Right lobe of liver (tissue), 6 donors: Measurements from ENCODE around the gene ANP32B. TPM values are rescaled to one million over a fixed set of nuclear protein-coding genes. Genes with fewer than 3 reads are reported as not detected.

Source experiments
- ATAC-seq, 4 donors: fragments of 200-7000 bp; cut with Tn5 transposase; one replicate each; pipeline ENCODE4 v1.9.1; 2020; ENCODE audit warnings: mild to moderate bottlenecking in 4 of 4, moderate library complexity in 4 of 4
- DNase-seq, 3 donors: peaks; one replicate each; pipeline ENCODE4 v3.0.0-alpha.2; 2020
- H3K27ac ChIP-seq, 3 donors: fragments of 200-600 bp; one replicate each; pipeline ENCODE4 v1.8.0; 2022
- H3K27me3 ChIP-seq, 2 donors: fragments of 200-600 bp; one replicate each; pipeline ENCODE4 v1.8.0; 2022
- H3K36me3 ChIP-seq, 4 donors: fragments of 200-600 bp; sonication (generic) in 1 of 4; one replicate each; pipeline versions ENCODE4 v1.5.1 to v1.8.0; 2017 to 2022; ENCODE audit warnings: control low read depth in 1 of 4
- H3K4me1 ChIP-seq, 4 donors: fragments of 200-600 bp; sonication (generic) in 1 of 4; one replicate each; pipeline versions ENCODE4 v1.5.1 to v1.8.0; 2017 to 2022; ENCODE audit warnings: control low read depth in 1 of 4
- H3K4me3 ChIP-seq, 3 donors: fragments of 200-600 bp; one replicate each; pipeline ENCODE4 v1.8.0; 2022
- H3K9me3 ChIP-seq, 4 donors: fragments of 200-600 bp; sonication (generic) in 1 of 4; one replicate each; pipeline versions ENCODE4 v1.5.1 to v1.8.0; 2017 to 2022; ENCODE audit warnings: control low read depth in 1 of 4
- POLR2A ChIP-seq: fragments of 450-650 bp; IDR thresholded peaks from one replicate; pipeline ENCODE4 v1.6.1; 2017; ENCODE audit warnings: antibody characterized with exemption, mild to moderate bottlenecking
- WGBS: methylation state at CpG from one replicate; pipeline ENCODE4 v1.1.6; 2018; ENCODE audit warnings: low coverage, low lambda C conversion rate; ENCODE audit not compliant: insufficient coverage; ENCODE audit errors: missing lambda C conversion rate; 5-methylcytosine and 5-hydroxymethylcytosine counted together
- intact Hi-C, 2 donors: fragments of 100-400 bp; cut with DNase I; formaldehyde crosslinking; loops; one replicate each; pipeline versions ENCODE4 v1.11.2 to v1.14.1; 2022
- total RNA-seq, 6 experiments: library from RNA; depleted of rRNA in 2 of 6; stranded (reverse); fragments of >200 nt in 2 of 6; fragmentation: NEBNext Ultra II Directional in 3 of 6; extraction: Animal tissue kit (Norgen Biotek cat#: 25700) in 3 of 6; gene quantifications; one replicate each; pipeline versions ENCODE4 v1.1.0 to v1.2.4, GENCODE V29; 2016 to 2023
- TF ChIP-seq, protein P1 (sequence below), 4 donors: fragments of 200-600 bp in 3 of 4; fragments of 450-650 bp in 1 of 4; IDR thresholded peaks; one replicate each; pipeline versions ENCODE4 v1.5.1 to v1.8.0; 2016 to 2022; ENCODE audit warnings: antibody characterized with exemption in 4 of 4, mild to moderate bottlenecking in 2 of 4
- donor health status: DM: no; HTN: yes; CAD: no.
- donor health status: DM: no; HTN: no; CAD: no.
- donor health status: DM: no; HTN: no; CAD: no.
- donor health status: DM: no; HTN: yes; CAD: no.
- donor health status: DM: no; HTN: yes; CAD: no.

ANP32B gene
- total RNA-seq, 6 experiments from 2014 or later: 8.2 to 38.0 (median 30.6) TPM

- Histone ChIP-seq H3K27me3 (no peaks in the 10 kb centered on the region), H3K36me3 (no peaks in the 10 kb centered on the region), H3K4me3 (no peak overlapping the region), H3K27ac (no peak overlapping the region), H3K9me3 (no peaks in the 10 kb centered on the region), H3K4me1 (no peaks in the 10 kb centered on the region)
- intact Hi-C loops: loop anchor here in 1 of 2 donors (10.0 kb wide), 1 partner anchor 107 kb away; the partner anchor contains the start of gene TRMO
- no peak for ATAC-seq
- no peak for TF ChIP-seq POLR2A
- TF ChIP-seq, protein P1, sequence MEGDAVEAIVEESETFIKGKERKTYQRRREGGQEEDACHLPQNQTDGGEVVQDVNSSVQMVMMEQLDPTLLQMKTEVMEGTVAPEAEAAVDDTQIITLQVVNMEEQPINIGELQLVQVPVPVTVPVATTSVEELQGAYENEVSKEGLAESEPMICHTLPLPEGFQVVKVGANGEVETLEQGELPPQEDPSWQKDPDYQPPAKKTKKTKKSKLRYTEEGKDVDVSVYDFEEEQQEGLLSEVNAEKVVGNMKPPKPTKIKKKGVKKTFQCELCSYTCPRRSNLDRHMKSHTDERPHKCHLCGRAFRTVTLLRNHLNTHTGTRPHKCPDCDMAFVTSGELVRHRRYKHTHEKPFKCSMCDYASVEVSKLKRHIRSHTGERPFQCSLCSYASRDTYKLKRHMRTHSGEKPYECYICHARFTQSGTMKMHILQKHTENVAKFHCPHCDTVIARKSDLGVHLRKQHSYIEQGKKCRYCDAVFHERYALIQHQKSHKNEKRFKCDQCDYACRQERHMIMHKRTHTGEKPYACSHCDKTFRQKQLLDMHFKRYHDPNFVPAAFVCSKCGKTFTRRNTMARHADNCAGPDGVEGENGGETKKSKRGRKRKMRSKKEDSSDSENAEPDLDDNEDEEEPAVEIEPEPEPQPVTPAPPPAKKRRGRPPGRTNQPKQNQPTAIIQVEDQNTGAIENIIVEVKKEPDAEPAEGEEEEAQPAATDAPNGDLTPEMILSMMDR (IDR thresholded peaks at IDR 0.05): no peak
- no peak for DNase-seq
- WGBS: no CpG with 5 or more reads among the region's 1 CpG
Measured at GRCh38 chr9:98031935-98032334, 48.8 kb downstream of the ANP32B start.

GRCh38 chr9:98034593-98035546 lies 51.7 kb downstream of the ANP32B start:
- Histone ChIP-seq H3K4me1 (no peaks in the 10 kb centered on the region), H3K4me3 (no peak overlapping the region), H3K27ac (no peak overlapping the region), H3K27me3 (no peaks in the 10 kb centered on the region), H3K36me3 (no peaks in the 10 kb centered on the region), H3K9me3 (no peaks in the 10 kb centered on the region)
- ATAC-seq (peak; percentile 90 to 95 (median 94)), DNase-seq (peak; percentile 82 to 83 (median 83))
- 38% methylated on average over 15 of the region's 20 CpGs for WGBS
- TF ChIP-seq, protein P1 (IDR thresholded peaks at IDR 0.05): peak; percentile 66 to 87 (median 83)
- TF ChIP-seq POLR2A: no peak
- intact Hi-C loops: loop anchor here in 1 of 2 donors (10.0 kb wide), 1 partner anchor 110 kb away; the partner anchor contains the start of gene TRMO

GRCh38 chr9:98037357-98037756 lies 54.2 kb downstream of the ANP32B start:
- Histone ChIP-seq H3K27ac (no peak overlapping the region), H3K27me3 (no peaks in the 10 kb centered on the region), H3K4me3 (no peak overlapping the region), H3K9me3 (no peaks in the 10 kb centered on the region), H3K36me3 (no peaks in the 10 kb centered on the region), H3K4me1 (no peaks in the 10 kb centered on the region)
- intact Hi-C loops: loop anchor here in 1 of 2 donors (10.0 kb wide), 1 partner anchor 113 kb away; the partner anchor contains the start of gene TRMO
- no peak for TF ChIP-seq POLR2A
- TF ChIP-seq, protein P1 (IDR thresholded peaks at IDR 0.05): no peak
- ATAC-seq: peak; percentile 56 to 85 (median 72)
- no peak for DNase-seq

DNA sequence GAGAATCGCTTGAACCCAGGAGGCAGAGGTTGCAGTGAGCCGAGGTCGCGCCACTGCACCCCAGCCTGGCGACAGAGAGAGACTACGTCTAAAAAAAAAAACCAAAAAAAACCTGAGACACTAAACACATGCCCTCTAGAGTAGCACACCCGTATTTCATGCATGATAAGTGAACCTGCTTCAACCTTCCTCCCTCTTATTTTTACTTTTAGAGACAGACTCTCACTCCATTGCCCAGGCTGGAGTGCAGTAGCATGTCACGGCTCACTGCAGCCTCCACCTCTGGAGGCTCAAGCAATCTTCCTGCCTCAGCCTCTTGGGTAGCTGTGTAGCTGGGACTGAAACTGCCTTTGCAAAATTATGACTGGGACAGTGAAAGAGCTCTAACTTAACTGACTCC lies 55.8 kb downstream of the ANP32B start:
- Histone ChIP-seq H3K4me1 (no peaks in the 10 kb centered on the region), H3K4me3 (no peak overlapping the region), H3K36me3 (no peaks in the 10 kb centered on the region), H3K27me3 (no peaks in the 10 kb centered on the region), H3K27ac (no peak overlapping the region), H3K9me3 (no peaks in the 10 kb centered on the region)
- ATAC-seq (no peak), DNase-seq (no peak)
- intact Hi-C loops: loop anchor here in 1 of 2 donors (10.0 kb wide), 1 partner anchor 114 kb away; the partner anchor contains the start of gene TRMO
- TF ChIP-seq, protein P1 (IDR thresholded peaks at IDR 0.05): no peak
- TF ChIP-seq POLR2A: no peak
- 68% methylated on average over 3 of the region's 8 CpGs for WGBS
